GM12801 (cell line): ENCODE results near the gene NPHP4.

ENCODE experiments used
- CTCF ChIP-seq: IDR thresholded peaks from one replicate; pipeline ENCODE4 v1.5.1; 2011; ENCODE audit warnings: control low read depth; ENCODE audit not compliant: insufficient read length; ENCODE audit errors: extremely low read depth

The NPHP4 gene

GRCh38 chr1:5873556-5873955, 118.7 kb downstream of the NPHP4 start:
- no peak for TF ChIP-seq CTCF

DNA sequence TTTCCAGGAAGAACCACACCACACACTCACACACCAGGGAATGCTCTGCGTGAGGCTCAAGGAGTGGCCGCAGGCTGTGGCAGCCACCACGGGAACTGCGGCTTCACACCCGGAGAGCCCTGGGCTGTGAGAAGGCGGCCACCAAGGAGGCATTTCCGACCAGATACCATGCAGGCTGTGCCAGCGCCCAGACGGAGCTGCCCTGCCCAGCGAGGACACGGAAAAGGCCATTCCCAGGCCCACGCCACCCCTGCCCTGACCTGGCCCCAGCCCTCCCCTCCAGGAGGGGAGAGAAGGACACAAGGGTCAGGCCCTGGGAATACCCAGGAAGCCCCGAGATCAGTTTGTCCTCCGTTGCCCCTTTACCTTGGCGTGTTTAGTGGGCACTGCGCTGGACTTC, 119.3 kb downstream of the NPHP4 start:
- TF ChIP-seq CTCF, result no peak

DNA sequence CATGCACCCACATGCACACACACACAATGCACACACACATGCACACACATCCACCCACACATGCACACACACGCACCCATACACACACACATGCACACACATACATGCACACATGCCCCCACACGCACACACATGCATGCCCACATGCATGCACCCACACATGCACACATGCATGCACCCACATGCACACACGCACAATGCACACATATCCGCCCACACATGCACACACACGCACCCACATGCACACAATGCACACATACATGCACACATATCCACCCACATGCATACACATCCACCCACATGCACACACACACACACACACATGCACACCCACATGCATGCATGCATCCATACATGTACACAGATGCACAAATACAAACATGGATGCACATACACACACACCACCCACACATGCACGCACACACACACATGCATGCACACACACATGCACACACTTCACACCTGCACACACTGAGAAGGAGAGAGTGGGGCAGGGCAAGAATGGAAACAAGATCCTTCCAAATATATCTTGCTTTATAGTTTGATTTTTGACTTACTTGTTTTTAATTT, 123.2 kb downstream of the NPHP4 start:
- no peak for TF ChIP-seq CTCF

DNA sequence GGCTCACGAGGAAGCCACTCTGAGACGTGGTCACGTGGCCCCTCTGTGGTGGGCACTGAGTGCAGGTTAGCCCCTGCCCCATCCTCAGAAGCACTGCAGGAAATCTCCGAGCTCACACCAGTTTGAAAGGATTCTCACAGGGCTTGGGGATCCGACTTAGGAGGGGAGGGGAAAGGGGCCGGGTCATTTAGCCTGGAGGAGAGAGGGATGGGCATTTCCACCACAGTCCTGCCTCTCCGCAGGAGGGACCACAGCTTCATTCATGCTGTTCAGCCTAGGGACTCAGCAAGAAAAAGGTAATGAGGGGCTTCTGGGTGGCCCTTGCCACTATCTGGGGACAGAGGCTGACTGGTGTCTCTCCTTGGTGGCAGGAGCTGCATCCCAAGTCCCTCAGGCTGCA, 126.5 kb downstream of the NPHP4 start:
- no peak for TF ChIP-seq CTCF

GRCh38 chr1:5865056-5865455, 127.2 kb downstream of the NPHP4 start:
- TF ChIP-seq CTCF, result no peak

- no peak for TF ChIP-seq CTCF
Measured at GRCh38 chr1:5864256-5864655, 128.0 kb downstream of the NPHP4 start.

- no peak for TF ChIP-seq CTCF
Measured at GRCh38 chr1:5863238-5863637, 129.0 kb downstream of the NPHP4 start.
